Endothelial cell of umbilical vein (primary cell): Measurements from ENCODE around the gene IGSF11.

ENCODE experiments used
- EZH2 ChIP-seq: IDR thresholded peaks from 2 replicates; pipeline ENCODE4 v1.6.1; 2012; ENCODE audit warnings: borderline replicate concordance, low read depth, mild to moderate bottlenecking, moderate library complexity, low read length, inconsistent platforms; ENCODE audit not compliant: severe bottlenecking
- MYC ChIP-seq: IDR thresholded peaks from one replicate; pipeline ENCODE4 v1.6.1; 2011; ENCODE audit warnings: mild to moderate bottlenecking, low read depth, low read length
- POLR2A ChIP-seq: IDR thresholded peaks from 2 replicates; pipeline ENCODE4 v1.6.1; 2012; ENCODE audit warnings: low read depth, mild to moderate bottlenecking, control low read depth, low read length
- POLR2AphosphoS5 ChIP-seq: IDR thresholded peaks from 2 replicates; pipeline ENCODE4 v1.6.1; 2012; ENCODE audit warnings: low read depth, mild to moderate bottlenecking, control low read depth, low read length, moderate library complexity; ENCODE audit not compliant: insufficient read depth
- TF ChIP-seq, protein P1 (sequence below), 2 donors: IDR thresholded peaks; 1 replicate in 1 of 2; 2 replicates in 1 of 2; pipeline ENCODE4 v1.5.1; 2011; ENCODE audit warnings: low read length in 2 of 2, mild to moderate bottlenecking in 2 of 2, moderate library complexity in 2 of 2, control low read depth in 1 of 2, inconsistent platforms in 1 of 2, low read depth in 1 of 2; ENCODE audit not compliant: insufficient read depth in 1 of 2; ENCODE audit errors: extremely low read depth in 1 of 2
- TF ChIP-seq, protein P2 (sequence below): IDR thresholded peaks from 2 replicates; pipeline ENCODE4 v1.6.1; 2011; ENCODE audit not compliant: insufficient read depth, insufficient read length

DNA sequence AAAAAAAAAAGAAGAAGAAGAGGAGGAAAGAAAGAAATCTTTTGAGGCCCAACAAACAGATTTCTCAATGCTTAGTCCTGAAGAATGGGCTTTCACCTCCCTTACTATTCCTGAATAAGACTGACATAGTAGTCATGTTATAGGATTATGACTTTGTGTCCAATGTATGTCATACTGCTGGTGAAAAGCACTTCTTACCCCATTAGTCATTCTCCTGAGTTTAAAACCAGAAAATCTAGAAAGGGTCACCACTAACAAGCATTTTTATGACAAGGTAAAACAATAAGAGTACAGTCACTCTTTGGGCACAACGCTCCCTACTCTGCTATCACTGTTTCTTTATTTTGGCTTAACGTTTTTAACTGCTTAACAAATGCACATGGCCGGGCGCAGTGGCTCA, 88.2 kb downstream of the IGSF11 start:
- TF ChIP-seq, protein P1, sequence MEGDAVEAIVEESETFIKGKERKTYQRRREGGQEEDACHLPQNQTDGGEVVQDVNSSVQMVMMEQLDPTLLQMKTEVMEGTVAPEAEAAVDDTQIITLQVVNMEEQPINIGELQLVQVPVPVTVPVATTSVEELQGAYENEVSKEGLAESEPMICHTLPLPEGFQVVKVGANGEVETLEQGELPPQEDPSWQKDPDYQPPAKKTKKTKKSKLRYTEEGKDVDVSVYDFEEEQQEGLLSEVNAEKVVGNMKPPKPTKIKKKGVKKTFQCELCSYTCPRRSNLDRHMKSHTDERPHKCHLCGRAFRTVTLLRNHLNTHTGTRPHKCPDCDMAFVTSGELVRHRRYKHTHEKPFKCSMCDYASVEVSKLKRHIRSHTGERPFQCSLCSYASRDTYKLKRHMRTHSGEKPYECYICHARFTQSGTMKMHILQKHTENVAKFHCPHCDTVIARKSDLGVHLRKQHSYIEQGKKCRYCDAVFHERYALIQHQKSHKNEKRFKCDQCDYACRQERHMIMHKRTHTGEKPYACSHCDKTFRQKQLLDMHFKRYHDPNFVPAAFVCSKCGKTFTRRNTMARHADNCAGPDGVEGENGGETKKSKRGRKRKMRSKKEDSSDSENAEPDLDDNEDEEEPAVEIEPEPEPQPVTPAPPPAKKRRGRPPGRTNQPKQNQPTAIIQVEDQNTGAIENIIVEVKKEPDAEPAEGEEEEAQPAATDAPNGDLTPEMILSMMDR (IDR thresholded peaks at IDR 0.05; ENCODE audit: extremely low read depth in 1 of 2, insufficient read depth in 1 of 2, low read depth in 1 of 2, low read length in 2 of 2), result no peak
- TF ChIP-seq POLR2A, result no peak
- TF ChIP-seq, protein P2, sequence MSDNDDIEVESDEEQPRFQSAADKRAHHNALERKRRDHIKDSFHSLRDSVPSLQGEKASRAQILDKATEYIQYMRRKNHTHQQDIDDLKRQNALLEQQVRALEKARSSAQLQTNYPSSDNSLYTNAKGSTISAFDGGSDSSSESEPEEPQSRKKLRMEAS, result no peak
- TF ChIP-seq MYC, result no peak
- no peak for TF ChIP-seq POLR2AphosphoS5
- no peak for TF ChIP-seq EZH2
